CD14-positive monocyte (primary cell): ENCODE data around the gene TPGS1. TPM values are rescaled to one million over a fixed set of nuclear protein-coding genes. Genes with fewer than 3 reads are reported as not detected.
A peak's percentile ranks its signal among the peaks of the same experiment; 100 is the strongest.

Source experiments
- DNase-seq, 3 donors: peaks; one replicate each; pipeline ENCODE4 v3.0.0-alpha.2; 2011 to 2022
- H2AFZ ChIP-seq: 2 replicates; pipeline ENCODE4 v1.6.0; 2012; ENCODE audit warnings: mild to moderate bottlenecking, low read depth, low read length, inconsistent platforms; ENCODE audit not compliant: insufficient read depth, poor library complexity, severe bottlenecking
- H3K27ac ChIP-seq, 2 donors: 1 replicate in 1 of 2; 2 replicates in 1 of 2; pipeline ENCODE4 v1.5.1; 2012 to 2013; ENCODE audit warnings: low read length in 2 of 2, control low read depth in 1 of 2, inconsistent platforms in 1 of 2, low read depth in 1 of 2, mild to moderate bottlenecking in 1 of 2
- H3K27me3 ChIP-seq, 2 donors: one replicate each; pipeline versions ENCODE4 v1.6.0 to v1.6.1; 2011 to 2013; ENCODE audit warnings: low read length in 2 of 2; ENCODE audit not compliant: control insufficient read depth in 2 of 2, insufficient read depth in 2 of 2
- H3K36me3 ChIP-seq, 2 donors: replicated peaks in 1 of 2; 1 replicate in 1 of 2; 2 replicates in 1 of 2; pipeline versions ENCODE4 v1.5.1 to v1.6.1; 2012 to 2013; ENCODE audit warnings: low read length in 2 of 2, control low read depth in 1 of 2, inconsistent platforms in 1 of 2, mild to moderate bottlenecking in 1 of 2; ENCODE audit not compliant: insufficient read depth in 2 of 2, control insufficient read depth in 1 of 2
- H3K4me1 ChIP-seq, 2 donors: 1 replicate in 1 of 2; 2 replicates in 1 of 2; pipeline versions ENCODE4 v1.5.1 to v1.6.1; 2012 to 2013; ENCODE audit warnings: low read length in 2 of 2, control low read depth in 1 of 2, inconsistent platforms in 1 of 2, mild to moderate bottlenecking in 1 of 2, moderate library complexity in 1 of 2; ENCODE audit not compliant: insufficient read depth in 2 of 2, control insufficient read depth in 1 of 2
- H3K4me2 ChIP-seq: replicated peaks from 2 replicates; pipeline ENCODE3; 2012; ENCODE audit warnings: low read length, moderate library complexity, mild to moderate bottlenecking; ENCODE audit not compliant: poor library complexity, severe bottlenecking; ENCODE audit errors: extremely low read depth
- H3K4me3 ChIP-seq, 3 experiments: fragments of 200-600 bp in 1 of 3; sonication (generic) in 1 of 3; replicated peaks in 1 of 3; 1 replicate in 2 of 3; 2 replicates in 1 of 3; pipeline ENCODE4 v1.5.1; 2011 to 2013; ENCODE audit warnings: low read length in 3 of 3, mild to moderate bottlenecking in 3 of 3, control low read depth in 2 of 3, low read depth in 2 of 3, inconsistent platforms in 1 of 3, moderate library complexity in 1 of 3
- H3K79me2 ChIP-seq: 2 replicates; pipeline ENCODE4 v1.6.0; 2012; ENCODE audit warnings: mild to moderate bottlenecking, control low read depth, inconsistent platforms, low read length, moderate library complexity; ENCODE audit not compliant: insufficient read depth
- H3K9ac ChIP-seq: 2 replicates; pipeline ENCODE4 v1.6.0; 2017; ENCODE audit warnings: low read length, mild to moderate bottlenecking; ENCODE audit not compliant: insufficient read depth, poor library complexity, severe bottlenecking
- H3K9me3 ChIP-seq, 2 donors: replicated peaks in 1 of 2; 1 replicate in 1 of 2; 2 replicates in 1 of 2; pipeline versions ENCODE4 v1.5.1 to v1.6.1; 2012 to 2013; ENCODE audit warnings: low read length in 2 of 2, control low read depth in 1 of 2; ENCODE audit not compliant: control insufficient read depth in 1 of 2, insufficient read depth in 1 of 2
- H4K20me1 ChIP-seq: 2 replicates; pipeline ENCODE4 v1.6.0; 2012; ENCODE audit warnings: mild to moderate bottlenecking, low read length, control low read depth, moderate library complexity; ENCODE audit not compliant: insufficient read depth
- H3K27ac Mint-ChIP-seq, 7 donors: one replicate each; pipeline ENCODE4 v1.8.0; 2020; ENCODE audit warnings: mild to moderate bottlenecking in 7 of 7, mixed read lengths in 7 of 7, moderate library complexity in 6 of 7, inconsistent platforms in 2 of 7
- H3K27me3 Mint-ChIP-seq, 3 donors: one replicate each; pipeline ENCODE4 v1.8.0; 2021 to 2022; ENCODE audit warnings: low read depth in 3 of 3, mild to moderate bottlenecking in 3 of 3, mixed read lengths in 3 of 3, moderate library complexity in 3 of 3, inconsistent platforms in 1 of 3
- H3K36me3 Mint-ChIP-seq, 2 donors: one replicate each; pipeline ENCODE4 v1.8.0; 2020; ENCODE audit warnings: mixed read lengths in 2 of 2, inconsistent platforms in 1 of 2, mild to moderate bottlenecking in 1 of 2
- H3K4me1 Mint-ChIP-seq: one replicate; pipeline ENCODE4 v1.8.0; 2020; ENCODE audit warnings: mild to moderate bottlenecking, mixed read lengths
- H3K4me3 Mint-ChIP-seq, 2 donors: one replicate each; pipeline ENCODE4 v1.8.0; 2020; ENCODE audit warnings: mild to moderate bottlenecking in 2 of 2, mixed read lengths in 2 of 2, moderate library complexity in 1 of 2
- H3K9me3 Mint-ChIP-seq, 7 donors: one replicate each; pipeline ENCODE4 v1.8.0; 2020 to 2022; ENCODE audit warnings: mixed read lengths in 7 of 7, mild to moderate bottlenecking in 6 of 7, moderate library complexity in 6 of 7, inconsistent platforms in 2 of 7
- WGBS: methylation state at CpG from one replicate; pipeline ENCODE4 v1.1.5; 2013; ENCODE audit warnings: missing lambda C conversion rate; ENCODE audit not compliant: insufficient coverage; 5-methylcytosine and 5-hydroxymethylcytosine counted together
- intact Hi-C, 2 donors: fragments of 100-400 bp; cut with micrococcal nuclease; formaldehyde crosslinking; loops; one replicate each; pipeline versions ENCODE4 v1.15.0 to v1.15.1; 2023
- polyA plus RNA-seq, 3 donors: library from polyadenylated mRNA; depleted of rRNA in 1 of 3; unstranded in 2 of 3; stranded (reverse) in 1 of 3; fragments of 300-500 nt in 2 of 3; fragments of >200 nt in 1 of 3; fragmentation: Illumina TruSeq in 2 of 3; gene quantifications; 1 replicate in 2 of 3; 2 replicates in 1 of 3; pipeline ENCODE4 v1.2.3, GENCODE V29; 2012 to 2021
- TF ChIP-seq, protein P1 (sequence below): fragments of 200-600 bp; IDR thresholded peaks from one replicate; pipeline ENCODE4 v1.8.0; 2022; ENCODE audit warnings: antibody characterized with exemption, mild to moderate bottlenecking

Gene TPGS1
- polyA plus RNA-seq, 3 donors, result 9.2 to 48.1 (median 14.2) TPM

DNA sequence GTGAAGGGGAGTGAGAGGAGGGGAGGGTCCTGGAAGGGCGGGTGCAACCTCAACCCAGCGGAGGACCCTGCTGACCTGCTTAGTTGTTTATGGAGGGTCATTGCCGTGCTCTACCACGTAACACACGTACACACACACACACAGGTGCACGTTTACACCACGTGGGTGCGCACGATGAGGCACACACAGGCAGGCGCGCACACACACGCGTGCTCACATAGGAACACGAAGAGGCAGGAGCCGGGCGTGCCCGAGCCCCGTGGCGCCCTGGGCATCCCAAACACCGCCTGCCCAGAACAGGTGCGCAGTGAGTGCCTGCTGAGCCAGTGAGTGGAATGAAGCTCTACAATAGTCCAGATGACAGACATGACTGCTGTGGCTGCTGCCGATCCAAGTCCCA lies 22.2 kb upstream of the TPGS1 start:
- Histone ChIP-seq H3K36me3 (no peaks in the 10 kb centered on the region), H3K79me2 (no peaks in the 10 kb centered on the region), H4K20me1 (no peaks in the 10 kb centered on the region), H2AFZ (no peak overlapping the region), H3K27ac (no peak overlapping the region), H3K9ac (no peak overlapping the region), H3K4me3 (no peak overlapping the region), H3K4me2 (no peak overlapping the region), H3K9me3 (peaks cover 13 to 15% of the 10 kb centered on the region in 2 donors), H3K27me3 (peaks cover 0 to 9% of the 10 kb centered on the region in 2 donors), H3K4me1 (peaks cover 12 to 18% of the 10 kb centered on the region in 2 donors)
- no peak for DNase-seq
- Mint-ChIP-seq H3K9me3 (peaks cover 14 to 28% (median 20%) of the 10 kb centered on the region in 7 donors), H3K27ac (no peak overlapping the region), H3K4me3 (peak overlapping the region in 1 of 2 donors; percentile 35), H3K36me3 (no peaks in the 10 kb centered on the region), H3K27me3 (peaks cover 22 to 41% (median 33%) of the 10 kb centered on the region in 3 donors), H3K4me1 (peaks cover 13% of the 10 kb centered on the region)
- 89% methylated on average over 20 of the region's 22 CpGs for WGBS
- intact Hi-C loops, result loop anchor here in 1 of 2 donors (10.0 kb wide), 1 partner anchor 140 kb away; the partner anchor contains the start of gene MIER2
- TF ChIP-seq, protein P1, sequence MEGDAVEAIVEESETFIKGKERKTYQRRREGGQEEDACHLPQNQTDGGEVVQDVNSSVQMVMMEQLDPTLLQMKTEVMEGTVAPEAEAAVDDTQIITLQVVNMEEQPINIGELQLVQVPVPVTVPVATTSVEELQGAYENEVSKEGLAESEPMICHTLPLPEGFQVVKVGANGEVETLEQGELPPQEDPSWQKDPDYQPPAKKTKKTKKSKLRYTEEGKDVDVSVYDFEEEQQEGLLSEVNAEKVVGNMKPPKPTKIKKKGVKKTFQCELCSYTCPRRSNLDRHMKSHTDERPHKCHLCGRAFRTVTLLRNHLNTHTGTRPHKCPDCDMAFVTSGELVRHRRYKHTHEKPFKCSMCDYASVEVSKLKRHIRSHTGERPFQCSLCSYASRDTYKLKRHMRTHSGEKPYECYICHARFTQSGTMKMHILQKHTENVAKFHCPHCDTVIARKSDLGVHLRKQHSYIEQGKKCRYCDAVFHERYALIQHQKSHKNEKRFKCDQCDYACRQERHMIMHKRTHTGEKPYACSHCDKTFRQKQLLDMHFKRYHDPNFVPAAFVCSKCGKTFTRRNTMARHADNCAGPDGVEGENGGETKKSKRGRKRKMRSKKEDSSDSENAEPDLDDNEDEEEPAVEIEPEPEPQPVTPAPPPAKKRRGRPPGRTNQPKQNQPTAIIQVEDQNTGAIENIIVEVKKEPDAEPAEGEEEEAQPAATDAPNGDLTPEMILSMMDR, result no peak

DNA sequence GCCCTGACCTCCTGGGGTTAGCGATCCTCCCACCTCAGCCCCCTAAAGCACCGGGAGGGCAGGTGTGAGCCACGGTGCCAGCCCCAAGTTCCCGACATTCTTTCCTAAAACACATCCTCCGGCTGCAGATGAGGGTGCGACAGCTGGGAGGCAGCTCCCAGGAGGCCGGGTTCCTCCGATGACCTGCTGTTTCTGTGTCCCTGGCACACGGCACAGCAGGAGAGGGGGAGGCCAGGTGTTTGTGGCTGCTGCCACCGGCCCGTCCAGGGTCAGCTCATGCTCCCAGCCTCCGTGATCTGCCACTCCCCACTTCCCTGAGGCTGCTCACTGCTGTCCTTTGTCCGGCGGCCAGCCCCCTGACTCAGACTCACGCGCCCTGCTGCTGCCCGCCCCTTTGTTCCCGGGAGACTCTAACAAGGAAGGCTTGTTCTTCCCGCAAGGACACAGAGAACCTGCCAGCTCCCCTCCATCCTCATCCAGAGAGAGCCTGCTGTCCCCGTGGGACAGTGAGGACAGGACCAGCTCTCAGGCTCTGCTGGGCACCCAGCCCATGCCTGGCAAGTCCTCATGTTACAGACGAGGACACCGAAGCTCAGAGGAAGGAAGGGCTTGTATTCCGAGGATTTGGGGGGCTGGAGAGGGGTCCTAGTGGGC lies 21.6 kb upstream of the TPGS1 start:
- Histone ChIP-seq H3K9ac (no peak overlapping the region), H4K20me1 (no peaks in the 10 kb centered on the region), H3K9me3 (peaks cover 8 to 11% of the 10 kb centered on the region in 2 donors), H3K27me3 (peaks cover 0 to 9% of the 10 kb centered on the region in 2 donors), H3K36me3 (no peaks in the 10 kb centered on the region), H3K4me1 (peaks cover 12 to 19% of the 10 kb centered on the region in 2 donors), H3K27ac (no peak overlapping the region), H3K4me3 (no peak overlapping the region), H3K79me2 (no peaks in the 10 kb centered on the region), H2AFZ (no peak overlapping the region), H3K4me2 (no peak overlapping the region)
- no peaks in the 10 kb centered on the region for H3K36me3 Mint-ChIP-seq
- peaks cover 11% of the 10 kb centered on the region for H3K4me1 Mint-ChIP-seq
- intact Hi-C loops, result loop anchor here in 1 of 2 donors (10.0 kb wide), 1 partner anchor 141 kb away; the partner anchor contains the start of gene MIER2
- TF ChIP-seq, protein P1, result no peak
- H3K9me3 Mint-ChIP-seq, result peaks cover 8 to 22% (median 14%) of the 10 kb centered on the region in 7 donors
- peak overlapping the region in 1 of 2 donors; percentile 57 for H3K4me3 Mint-ChIP-seq
- no peak overlapping the region for H3K27ac Mint-ChIP-seq
- H3K27me3 Mint-ChIP-seq, result peaks cover 19 to 37% (median 32%) of the 10 kb centered on the region in 3 donors
- WGBS, result 42% methylated on average over 16 of the region's 23 CpGs
- DNase-seq, result no peak
